Measurements from ENCODE around the gene RBM8A.

RBM8A gene

DNA sequence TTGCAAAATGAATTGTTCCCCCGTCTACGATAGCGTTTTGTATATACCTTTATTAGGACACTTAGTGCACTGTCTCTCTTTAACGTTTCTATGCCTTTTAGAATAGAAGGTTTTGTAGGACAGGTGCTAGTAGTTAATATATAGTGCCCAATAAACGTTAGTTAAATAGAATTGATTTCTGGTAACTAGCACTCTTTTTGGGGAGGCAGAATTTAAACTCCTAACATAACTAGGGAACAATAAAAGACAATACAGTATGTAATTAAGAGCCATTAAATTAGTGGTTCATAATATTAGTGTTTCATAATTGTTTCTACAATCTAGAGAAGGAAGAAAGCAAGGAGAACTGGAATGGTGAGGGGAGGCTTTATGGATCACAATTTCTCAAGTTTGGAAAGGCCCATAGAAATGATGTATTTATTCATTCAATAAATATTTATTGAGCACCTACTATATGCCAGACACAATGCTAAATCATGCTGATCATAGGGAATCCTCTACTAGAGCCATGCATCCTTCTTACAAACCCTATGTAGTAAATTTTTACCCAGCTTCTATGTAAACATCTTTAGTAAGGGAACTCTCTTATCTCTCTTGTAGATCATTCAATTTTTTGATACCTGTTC, 37.9 kb upstream of the RBM8A start:
- Histone ChIP-seq H4K20me1 (ENCODE audit: control insufficient read depth, insufficient read depth, low read depth, low read length) (no peaks in the 10 kb centered on the region), H3K9me2 (replicated peaks; ENCODE audit: control insufficient read depth, low read length) (no peaks in the 10 kb centered on the region), H3K4me2 (ENCODE audit: low read length) (peak overlapping the region; percentile 98), H3K27ac (ENCODE audit: low read depth, low read length) (peak overlapping the region; percentile 11; the same call in 1 of the 2 replicates), H3K4me1 (ENCODE audit: control insufficient read depth, low read length) (peaks cover 43% of the 10 kb centered on the region), H3K36me3 (ENCODE audit: control insufficient read depth, low read length) (peaks cover 7% of the 10 kb centered on the region), H3K4me3 (ENCODE audit: low read length) (peak overlapping the region; percentile 81), H3K27me3 (ENCODE audit: control insufficient read depth, low read length) (no peaks in the 10 kb centered on the region), H3K79me2 (ENCODE audit: control insufficient read depth, low read length) (peaks cover 27% of the 10 kb centered on the region), H3K9me3 (ENCODE audit: control insufficient read depth, insufficient read depth, low read length) (no peaks in the 10 kb centered on the region; the same call in 1 of the 2 replicates), H3F3A (ENCODE audit: control insufficient read depth, insufficient read depth) (peaks cover 8% of the 10 kb centered on the region; the same call in 1 of the 2 replicates)
- TF ChIP-seq, protein P1, sequence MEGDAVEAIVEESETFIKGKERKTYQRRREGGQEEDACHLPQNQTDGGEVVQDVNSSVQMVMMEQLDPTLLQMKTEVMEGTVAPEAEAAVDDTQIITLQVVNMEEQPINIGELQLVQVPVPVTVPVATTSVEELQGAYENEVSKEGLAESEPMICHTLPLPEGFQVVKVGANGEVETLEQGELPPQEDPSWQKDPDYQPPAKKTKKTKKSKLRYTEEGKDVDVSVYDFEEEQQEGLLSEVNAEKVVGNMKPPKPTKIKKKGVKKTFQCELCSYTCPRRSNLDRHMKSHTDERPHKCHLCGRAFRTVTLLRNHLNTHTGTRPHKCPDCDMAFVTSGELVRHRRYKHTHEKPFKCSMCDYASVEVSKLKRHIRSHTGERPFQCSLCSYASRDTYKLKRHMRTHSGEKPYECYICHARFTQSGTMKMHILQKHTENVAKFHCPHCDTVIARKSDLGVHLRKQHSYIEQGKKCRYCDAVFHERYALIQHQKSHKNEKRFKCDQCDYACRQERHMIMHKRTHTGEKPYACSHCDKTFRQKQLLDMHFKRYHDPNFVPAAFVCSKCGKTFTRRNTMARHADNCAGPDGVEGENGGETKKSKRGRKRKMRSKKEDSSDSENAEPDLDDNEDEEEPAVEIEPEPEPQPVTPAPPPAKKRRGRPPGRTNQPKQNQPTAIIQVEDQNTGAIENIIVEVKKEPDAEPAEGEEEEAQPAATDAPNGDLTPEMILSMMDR (IDR thresholded peaks at IDR 0.05; ENCODE audit: low read depth, low read length, poor library complexity, severe bottlenecking), result no peak
- no peak for TF ChIP-seq EZH2phosphoT487 (IDR thresholded peaks at IDR 0.05; ENCODE audit: borderline replicate concordance, low read length)

DNA sequence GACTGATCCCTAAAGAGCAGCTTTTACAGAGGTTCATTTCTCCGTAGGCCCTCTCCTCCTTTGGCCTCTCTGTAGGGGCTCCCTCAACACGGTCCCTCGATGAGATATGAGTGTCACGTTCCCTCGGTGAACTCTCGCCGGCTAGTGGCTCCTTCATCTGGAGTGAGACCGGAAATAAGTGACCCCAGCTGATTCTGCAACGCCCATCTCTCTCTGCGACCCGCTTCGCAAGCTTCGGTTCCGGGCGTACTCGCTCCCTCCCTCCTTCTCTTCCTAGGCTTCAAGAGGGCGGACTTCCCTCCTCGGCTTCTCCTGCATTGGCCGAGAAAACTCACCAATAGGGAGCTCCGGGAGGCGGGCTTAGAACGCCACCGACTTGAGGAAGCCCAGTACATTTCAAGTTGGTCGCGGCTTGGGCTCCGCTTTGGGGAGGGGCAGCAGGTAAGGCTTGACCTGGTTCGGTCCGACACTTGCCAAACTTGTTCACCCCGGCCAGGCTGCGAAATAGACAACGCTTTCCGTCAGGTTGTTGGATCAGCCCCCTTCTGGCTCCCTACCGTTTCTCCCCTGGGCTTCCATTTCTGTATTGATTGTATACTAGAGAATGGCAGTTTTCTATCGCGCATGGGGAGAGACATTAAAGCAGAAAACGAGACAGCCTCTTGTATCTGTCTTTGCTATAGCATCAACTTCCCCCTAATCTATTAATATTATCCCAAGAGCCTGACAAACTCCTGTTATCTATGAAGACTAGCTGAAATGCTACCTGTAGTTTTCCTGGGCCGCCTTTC, 37.2 kb upstream of the RBM8A start, which contains the start of the genes ANKRD34A and POLR3GL:
Gene ANKRD34A, minus strand, starts transcription at position 248 of the 791 bp plus-strand sequence. CDS start 2,816 bp downstream, outside the sequence.
Gene POLR3GL, plus strand, starts transcription at position 363 of the 791 bp plus-strand sequence. CDS start 10,176 bp downstream, outside the sequence.
- peaks cover 14% of the 10 kb centered on the region for H3F3A ChIP-seq (ENCODE audit: control insufficient read depth, insufficient read depth)
- H3K4me3 ChIP-seq (ENCODE audit: low read length), result peak within 1 kb of the TSS; percentile 81
- peak within 1 kb of the TSS; percentile 98 for H3K4me2 ChIP-seq (ENCODE audit: low read length)
- H4K20me1 ChIP-seq (ENCODE audit: control insufficient read depth, insufficient read depth, low read depth, low read length), result no peaks in the 10 kb centered on the region
- H3K79me2 ChIP-seq (ENCODE audit: control insufficient read depth, low read length), result peaks cover 27% of the 10 kb centered on the region
- peaks cover 7% of the 10 kb centered on the region for H3K36me3 ChIP-seq (ENCODE audit: control insufficient read depth, low read length)
- TF ChIP-seq EZH2phosphoT487 (IDR thresholded peaks at IDR 0.05; ENCODE audit: borderline replicate concordance, low read length), result no peak
- H3K27me3 ChIP-seq (ENCODE audit: control insufficient read depth, low read length), result no peaks in the 10 kb centered on the region
- H3K27ac ChIP-seq (ENCODE audit: low read depth, low read length), result peak within 1 kb of the TSS; percentile 66
- H3K9me2 ChIP-seq (replicated peaks; ENCODE audit: control insufficient read depth, low read length), result no peaks in the 10 kb centered on the region
- no peaks in the 10 kb centered on the region; the same call in 1 of the 2 replicates for H3K9me3 ChIP-seq (ENCODE audit: control insufficient read depth, insufficient read depth, low read length)
- peaks cover 50% of the 10 kb centered on the region for H3K4me1 ChIP-seq (ENCODE audit: control insufficient read depth, low read length)

DNA sequence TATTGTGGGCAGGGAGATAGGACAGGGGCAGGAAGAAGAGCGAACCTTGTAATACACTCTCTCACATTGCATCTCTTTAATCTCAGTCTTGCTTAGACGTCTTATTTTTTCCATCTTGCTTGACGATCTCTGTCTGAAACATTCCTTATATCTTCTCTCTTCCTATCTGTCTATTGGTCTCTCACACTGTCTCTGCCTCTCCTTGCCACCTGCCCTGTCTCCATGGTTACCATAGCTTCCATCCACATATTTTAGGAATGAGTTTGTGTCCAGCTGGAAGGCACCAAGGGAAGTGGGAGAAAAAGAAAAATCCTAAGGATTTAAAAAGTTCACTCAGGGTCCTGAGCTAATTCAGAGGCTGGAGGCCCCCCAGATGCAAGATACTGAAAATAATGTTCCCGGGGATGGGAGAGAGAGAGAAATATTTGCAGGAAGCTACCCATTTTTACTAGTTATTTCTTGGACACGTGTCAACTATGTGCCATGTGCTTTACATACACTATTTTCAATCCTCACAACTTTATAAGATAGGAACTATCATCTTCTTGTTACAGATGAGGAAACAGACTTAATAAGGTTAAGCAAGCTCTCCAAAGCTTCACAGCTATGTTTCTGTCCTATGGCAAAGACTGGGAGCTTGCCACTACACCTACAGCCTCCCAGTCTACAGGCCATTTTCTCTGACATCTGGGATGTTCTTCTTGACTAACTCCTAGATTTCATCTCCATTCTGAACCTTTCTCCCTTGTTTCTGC, 36.2 kb upstream of the RBM8A start:
- H4K20me1 ChIP-seq (ENCODE audit: control insufficient read depth, insufficient read depth, low read depth, low read length), result no peaks in the 10 kb centered on the region
- no peaks in the 10 kb centered on the region for H3K9me2 ChIP-seq (replicated peaks; ENCODE audit: control insufficient read depth, low read length)
- H3K4me1 ChIP-seq (ENCODE audit: control insufficient read depth, low read length), result peaks cover 61% of the 10 kb centered on the region
- H3K79me2 ChIP-seq (ENCODE audit: control insufficient read depth, low read length), result peaks cover 27% of the 10 kb centered on the region
- H3K4me2 ChIP-seq (ENCODE audit: low read length), result peak overlapping the region; percentile 98
- H3K36me3 ChIP-seq (ENCODE audit: control insufficient read depth, low read length), result peaks cover 7% of the 10 kb centered on the region
- peaks cover 25% of the 10 kb centered on the region for H3F3A ChIP-seq (ENCODE audit: control insufficient read depth, insufficient read depth)
- H3K27me3 ChIP-seq (ENCODE audit: control insufficient read depth, low read length), result no peaks in the 10 kb centered on the region
- TF ChIP-seq, protein P1 (IDR thresholded peaks at IDR 0.05; ENCODE audit: low read depth, low read length, poor library complexity, severe bottlenecking), result no peak
- no peak for TF ChIP-seq EZH2phosphoT487 (IDR thresholded peaks at IDR 0.05; ENCODE audit: borderline replicate concordance, low read length)
- peak overlapping the region; percentile 66 for H3K27ac ChIP-seq (ENCODE audit: low read depth, low read length)
- H3K9me3 ChIP-seq (ENCODE audit: control insufficient read depth, insufficient read depth, low read length), result no peaks in the 10 kb centered on the region; the same call in 1 of the 2 replicates
- peak overlapping the region; percentile 81 for H3K4me3 ChIP-seq (ENCODE audit: low read length)
